Stimulated activated CD4-positive, alpha-beta T cell treated with anti-CD3 and anti-CD28 coated beads, Interleukin-2, amount 100 ng/mL, for 48 hours (primary cell): ENCODE data around the gene UBE2J2.

ENCODE experiments used
- DNase-seq, 2 donors: peaks; one replicate each; pipeline ENCODE4 v3.0.0-alpha.2; 2020

UBE2J2 gene

GRCh38 chr1:1280782-1281481 is 7.3 kb upstream of the UBE2J2 start:
- DNase-seq, result no peak

- no peak for DNase-seq
Measured at GRCh38 chr1:1279028-1279427, 5.4 kb upstream of the UBE2J2 start.

DNA sequence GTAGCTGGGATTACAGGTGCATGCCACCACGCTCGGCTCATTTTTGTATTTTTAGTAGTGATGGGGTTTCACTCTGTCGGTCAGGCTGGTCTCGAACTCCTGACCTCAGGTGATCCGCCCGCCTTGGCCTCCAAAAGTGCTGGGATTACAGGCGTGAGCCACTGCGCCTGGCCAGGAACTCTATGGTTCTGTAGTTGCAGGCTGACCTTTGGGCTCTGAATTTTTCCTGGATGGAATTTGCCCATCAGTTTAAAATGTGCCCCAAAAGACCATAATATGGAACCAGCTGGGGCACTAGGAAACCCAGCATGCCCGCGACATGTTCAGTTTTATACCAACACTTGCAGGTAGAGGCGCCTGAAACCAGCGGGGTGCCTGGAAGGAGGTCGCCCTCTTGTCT is 5.0 kb upstream of the UBE2J2 start:
- DNase-seq, result no peak

DNA sequence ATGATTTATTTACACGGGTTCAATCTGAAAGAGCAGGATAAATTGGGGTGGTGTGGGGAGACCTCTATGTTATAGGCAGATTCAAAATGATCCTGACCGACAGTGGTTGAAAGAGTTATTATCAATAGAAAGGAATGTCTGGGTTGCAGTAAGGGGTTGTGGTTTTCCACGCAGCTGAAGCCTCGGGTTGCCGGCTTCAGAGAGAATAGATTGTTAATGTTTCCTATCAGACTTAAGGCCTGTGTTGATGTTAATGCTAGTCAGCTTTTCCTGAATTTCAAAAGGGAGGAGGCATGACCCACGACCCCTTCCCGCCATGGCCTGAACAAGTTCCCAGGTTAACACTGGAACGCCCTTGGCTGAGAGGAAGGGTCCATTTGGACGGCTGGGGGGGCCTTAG is 2.2 kb upstream of the UBE2J2 start:
- no peak for DNase-seq

DNA sequence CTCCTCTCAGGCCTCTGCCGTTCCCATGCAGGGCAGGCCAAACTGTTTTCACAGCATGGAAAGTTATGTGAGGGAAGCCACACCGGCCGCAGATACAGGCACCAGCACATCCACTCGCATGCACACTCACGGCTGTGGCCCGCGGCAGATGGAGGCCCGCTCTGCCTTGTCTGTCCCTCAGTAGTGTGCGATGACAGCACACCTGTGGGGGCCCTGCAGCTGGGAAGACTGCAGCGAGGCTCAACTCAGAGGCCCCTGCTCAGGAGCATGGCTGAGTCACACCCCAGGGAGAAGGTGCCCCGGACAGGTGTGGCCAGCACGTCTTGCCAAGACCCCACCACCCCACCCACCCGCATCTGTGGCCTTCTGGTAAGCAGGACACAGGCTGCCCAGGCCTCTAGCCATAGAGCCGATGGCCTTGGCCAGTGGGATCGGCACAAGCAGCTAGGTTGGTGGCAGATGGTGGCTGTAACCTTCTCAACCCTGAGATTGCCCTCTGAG is 1.3 kb upstream of the UBE2J2 start:
- no peak for DNase-seq

DNA sequence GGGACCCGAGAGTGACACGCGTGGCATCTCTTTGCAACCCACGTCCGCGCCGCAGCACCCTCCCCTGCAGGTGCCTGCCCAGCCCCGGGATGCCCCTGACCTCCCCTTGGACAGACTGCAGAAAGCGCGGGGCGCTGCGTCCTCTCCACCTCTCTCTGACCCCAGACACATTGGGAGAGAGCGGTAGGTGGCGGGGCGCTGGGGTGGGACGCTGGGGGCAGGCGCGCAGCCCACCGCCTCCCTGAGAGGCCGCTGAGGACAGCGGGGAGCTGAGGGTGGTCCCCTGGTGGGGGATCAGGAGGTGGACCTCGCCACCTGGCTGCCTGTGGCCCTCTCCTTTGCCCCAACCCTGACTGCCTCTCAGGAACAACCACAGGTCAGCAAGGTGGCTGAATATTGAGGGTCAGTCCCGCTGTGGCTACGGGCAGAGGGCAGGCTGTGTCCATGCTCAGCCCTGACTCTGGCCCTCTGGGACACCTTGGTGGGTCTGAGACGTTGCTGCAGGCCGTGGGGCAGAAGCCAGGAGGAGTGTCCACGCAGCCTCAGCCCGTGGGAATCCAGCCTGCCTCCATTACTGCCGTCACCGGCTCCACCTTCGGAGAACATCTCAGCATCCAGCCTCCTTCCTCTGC is 761 bp upstream of the UBE2J2 start:
- no peak for DNase-seq

- no peak for DNase-seq
Measured at GRCh38 chr1:1273209-1273511, 494 bp downstream of the UBE2J2 start.

DNA sequence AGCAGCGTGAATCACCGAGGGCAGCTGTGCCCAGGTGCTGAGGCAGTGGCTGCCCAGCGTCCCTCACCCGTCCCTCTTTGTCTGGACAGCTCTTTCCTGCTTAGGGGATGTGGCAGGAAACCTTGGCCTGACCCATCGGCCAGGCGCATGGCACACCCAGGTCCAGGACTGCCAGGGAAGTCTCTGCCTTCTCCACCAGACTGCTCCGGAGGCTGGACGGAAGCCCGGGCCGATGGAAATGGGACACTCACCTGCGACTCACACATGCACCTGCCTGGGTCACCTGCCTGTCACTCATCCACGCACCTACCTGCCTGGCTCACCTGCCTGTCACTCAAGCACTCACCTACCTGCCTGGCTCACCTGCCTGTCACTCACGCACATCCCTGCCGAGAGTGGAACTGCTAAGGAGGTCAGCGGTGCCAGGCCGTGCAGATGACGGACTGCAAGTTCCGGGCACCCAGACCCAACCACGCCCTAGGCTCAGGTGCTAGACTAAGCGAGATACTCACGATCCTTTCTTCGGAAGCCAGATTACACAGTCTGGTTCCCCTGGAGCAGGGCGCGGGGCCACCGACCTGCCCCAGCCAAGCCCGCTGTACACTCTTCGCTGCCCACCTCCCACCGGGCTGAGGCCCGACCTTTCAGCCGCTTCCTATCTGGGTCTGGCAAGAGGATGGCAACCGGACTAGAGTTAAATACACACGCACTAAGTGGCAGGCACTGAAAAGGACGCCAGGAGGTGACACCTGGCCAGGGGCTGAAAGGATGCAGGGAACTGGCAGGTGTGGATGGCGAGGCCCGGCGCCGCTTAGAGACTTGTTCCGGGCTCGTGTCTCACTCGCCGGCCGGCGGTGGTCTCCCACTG is 1.1 kb downstream of the UBE2J2 start:
- no peak for DNase-seq

GRCh38 chr1:1270813-1271212 is 2.8 kb downstream of the UBE2J2 start:
- no peak for DNase-seq

DNA sequence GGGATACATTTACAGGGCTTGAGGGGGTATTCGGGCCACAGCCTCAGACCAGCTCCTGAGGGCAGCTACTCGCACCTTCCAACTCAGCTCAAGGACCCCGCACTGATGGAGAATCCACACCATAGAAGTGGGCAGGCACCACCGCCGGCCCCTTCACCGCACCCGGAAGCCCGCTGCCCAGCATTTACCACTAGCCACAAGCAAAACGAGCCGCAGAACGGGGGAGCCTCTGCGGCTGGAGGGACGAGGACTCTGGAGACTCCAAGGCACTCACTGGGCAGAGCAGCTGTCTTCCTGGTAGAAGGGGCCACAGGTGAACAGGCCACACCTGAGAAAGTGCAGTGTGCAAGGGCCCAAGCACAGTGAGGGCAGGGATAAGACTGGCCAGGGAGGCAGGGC is 5.4 kb downstream of the UBE2J2 start:
- DNase-seq, result no peak

DNA sequence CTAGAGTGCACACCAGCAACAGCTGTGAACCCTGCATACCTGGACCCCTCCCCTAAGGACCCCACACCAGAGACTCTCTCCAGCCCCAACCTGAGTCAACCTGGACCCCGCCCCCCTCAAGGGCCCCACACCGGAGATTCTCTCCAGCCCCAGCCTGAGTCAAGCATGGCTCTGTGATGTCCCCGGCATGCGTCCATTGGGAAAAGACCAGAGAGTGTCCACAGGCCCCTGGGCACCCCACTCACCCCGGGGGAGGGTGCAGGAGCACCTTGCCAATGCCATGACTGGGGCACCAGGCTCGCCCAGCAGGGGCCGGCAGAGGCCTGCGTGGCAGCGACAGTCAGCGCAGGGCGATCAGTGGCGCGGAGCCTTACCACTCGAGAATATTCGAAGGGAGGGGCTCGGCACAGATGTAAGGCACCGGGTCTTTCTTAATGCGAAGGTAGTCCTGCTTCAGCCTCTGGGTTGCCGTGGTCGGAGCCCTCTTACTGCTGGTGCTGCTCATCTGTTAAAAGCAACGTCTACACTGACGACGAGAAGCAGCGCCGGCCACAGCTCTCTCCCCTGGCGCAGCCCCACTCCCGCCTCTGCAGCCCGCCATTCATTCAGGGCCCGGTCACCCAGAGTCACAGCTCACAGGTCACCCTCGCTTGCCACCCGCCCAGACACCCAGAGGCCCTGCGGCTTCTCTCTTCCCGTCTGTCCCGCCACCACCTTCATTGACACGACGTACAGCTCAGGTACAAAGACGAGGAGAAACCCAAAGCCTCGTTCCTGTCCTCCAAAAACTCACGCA is 6.0 kb downstream of the UBE2J2 start:
- DNase-seq, result no peak

- DNase-seq, result no peak
Measured at GRCh38 chr1:1264868-1265272, 8.8 kb downstream of the UBE2J2 start.

DNA sequence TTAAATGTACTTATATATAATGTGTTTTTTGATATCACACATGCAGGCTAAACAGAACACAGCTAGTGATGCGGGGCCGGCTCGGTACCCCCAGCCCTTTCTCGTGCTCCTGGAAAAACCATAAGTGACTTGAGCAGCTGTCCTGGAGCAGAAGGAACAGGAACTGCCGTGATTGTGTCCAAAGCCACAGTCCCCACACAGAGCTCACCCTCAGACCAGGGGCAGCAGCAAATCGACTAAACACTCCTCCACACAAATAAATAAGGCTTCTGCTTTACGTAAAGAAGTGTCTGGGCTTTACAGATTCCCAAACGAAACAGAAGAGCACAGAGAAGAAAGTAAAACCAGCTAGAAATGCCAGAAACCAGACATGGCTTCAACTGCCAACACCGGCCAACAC is 9.6 kb downstream of the UBE2J2 start:
- DNase-seq, result no peak

DNA sequence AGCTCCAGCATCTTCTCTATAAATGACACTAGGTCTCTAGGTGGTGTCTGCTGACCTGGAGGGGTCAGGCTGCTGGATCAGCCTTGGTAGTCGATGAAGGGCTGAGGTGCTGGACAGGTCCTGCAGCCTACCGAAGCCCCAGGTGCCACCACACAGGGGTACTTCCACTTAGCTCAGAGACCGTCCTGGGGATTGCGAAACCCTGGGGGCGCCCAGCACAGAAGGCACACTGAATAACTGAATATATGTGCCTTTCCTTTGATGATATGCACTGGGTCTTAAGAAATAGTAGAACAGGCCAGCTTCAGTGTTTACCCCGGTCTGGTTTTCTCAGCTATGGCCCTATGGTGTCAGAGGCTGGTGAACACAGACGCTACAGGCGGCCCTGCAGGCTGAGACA is 10.9 kb downstream of the UBE2J2 start:
- DNase-seq, result no peak

- DNase-seq, result no peak
Measured at GRCh38 chr1:1262071-1262470, 11.6 kb downstream of the UBE2J2 start.

GRCh38 chr1:1260843-1261560 is 12.7 kb downstream of the UBE2J2 start:
- no peak for DNase-seq

DNA sequence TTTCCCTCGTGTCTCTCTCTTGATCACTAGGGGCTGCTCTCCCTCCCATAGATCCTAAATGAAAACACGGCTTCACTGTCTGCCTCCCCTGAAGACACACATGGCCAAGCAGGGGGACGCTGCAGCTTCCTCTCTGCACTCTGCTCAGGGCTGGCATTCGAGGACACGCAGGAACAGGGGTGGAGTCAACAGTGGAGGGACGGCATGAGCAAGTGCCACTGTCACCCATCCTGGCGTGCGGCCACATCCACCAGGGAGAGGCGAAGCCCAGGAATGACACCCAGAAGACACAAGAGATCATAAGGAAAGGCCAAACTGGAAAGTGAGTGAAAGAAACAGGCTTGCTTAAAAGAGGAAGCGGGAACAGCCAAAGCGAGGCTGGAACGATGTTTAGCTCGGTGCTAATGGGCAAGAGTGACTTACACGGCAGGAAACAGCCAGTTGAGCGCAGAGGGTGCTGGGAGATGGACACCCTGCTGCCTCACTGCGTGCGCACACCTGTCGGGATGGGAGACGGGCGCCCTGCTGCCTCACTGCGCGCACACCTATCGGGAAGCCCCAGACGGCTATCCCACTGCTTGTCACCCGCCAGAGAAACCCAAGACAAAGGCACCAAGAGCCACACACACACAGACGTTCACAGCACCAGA is 13.6 kb downstream of the UBE2J2 start:
- DNase-seq, result no peak

DNA sequence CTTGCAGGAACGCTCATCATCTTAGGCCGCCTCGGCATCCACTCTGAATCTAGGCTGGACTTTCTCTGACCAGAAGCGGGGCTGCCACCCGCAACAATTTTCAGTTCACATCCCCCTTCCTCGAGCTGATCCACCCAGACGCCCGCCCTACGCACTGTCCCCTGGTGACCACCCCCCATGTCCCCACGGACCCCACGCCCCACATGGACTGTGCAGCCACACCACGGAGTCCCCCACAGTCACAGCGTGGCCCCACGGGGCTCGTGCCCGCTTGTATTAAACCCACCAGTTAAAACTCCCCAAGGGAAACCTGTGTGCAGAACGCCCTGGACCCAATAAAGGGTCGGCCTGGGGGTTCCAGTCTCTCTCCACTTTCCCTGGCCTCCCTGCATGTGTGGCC is 14.1 kb downstream of the UBE2J2 start:
- no peak for DNase-seq

GRCh38 chr1:1259119-1259488 is 14.6 kb downstream of the UBE2J2 start:
- no peak for DNase-seq

DNA sequence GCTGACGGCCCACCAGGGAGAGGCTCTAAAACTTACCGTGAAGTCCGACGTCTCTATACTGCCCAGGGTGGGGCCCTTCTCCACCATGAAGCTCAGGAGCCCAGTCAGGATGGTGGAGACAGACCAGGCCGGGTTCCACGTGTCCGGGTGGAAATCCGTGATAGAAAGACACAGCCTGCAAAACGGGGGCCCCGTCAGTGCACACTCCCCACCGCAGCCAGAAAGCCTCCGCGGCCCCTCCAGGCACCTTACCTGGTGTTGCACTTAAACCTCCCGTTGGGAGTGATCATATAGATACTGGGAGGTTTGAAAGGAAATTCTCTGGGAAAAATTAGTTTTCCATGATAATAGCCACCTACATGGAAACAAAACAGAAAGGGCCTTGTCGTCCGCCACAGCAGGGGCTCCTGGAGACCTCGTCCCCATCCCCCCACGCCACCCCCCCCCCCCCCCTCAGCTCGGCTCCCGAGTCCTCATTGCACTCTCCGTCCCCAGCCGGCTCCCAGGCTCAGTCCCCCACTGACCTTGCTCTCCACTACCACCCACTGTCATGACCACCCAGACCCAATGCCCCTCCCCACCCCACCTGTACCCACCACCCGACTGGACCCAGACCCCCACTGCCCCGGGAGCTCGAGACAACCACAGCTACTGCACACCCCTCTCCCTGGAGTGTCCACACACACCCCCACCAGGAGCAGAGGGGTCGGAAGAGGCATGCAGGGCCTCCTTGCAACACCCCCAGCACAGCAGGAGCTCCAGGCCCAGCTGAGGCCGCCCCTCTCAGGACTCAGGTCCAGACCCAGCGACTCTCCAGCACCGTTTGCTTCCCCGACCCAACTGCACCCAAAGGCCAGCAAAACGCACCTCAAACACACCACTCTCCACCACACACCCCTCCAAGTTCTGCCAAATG is 16.4 kb downstream of the UBE2J2 start:
- DNase-seq, result no peak

GRCh38 chr1:1255611-1256010 is 18.0 kb downstream of the UBE2J2 start:
- no peak for DNase-seq
